Esophagus muscularis mucosa (tissue), 4 donors: Measurements from ENCODE around the gene SYNGR1. TPM values are rescaled to one million over a fixed set of nuclear protein-coding genes. Genes with fewer than 3 reads are reported as not detected.

ENCODE experiments used
- DNase-seq: peaks from one replicate; pipeline ENCODE4 v3.0.0-alpha.2; 2017; ENCODE audit errors: extremely low spot score
- H3K27ac ChIP-seq, 4 donors: fragments of 200-600 bp; sonication (generic); replicated peaks in 1 of 4; 1 replicate in 3 of 4; 2 replicates in 1 of 4; pipeline ENCODE4 v1.5.1; 2016 to 2019; ENCODE audit warnings: mild to moderate bottlenecking in 1 of 4
- H3K27me3 ChIP-seq, 4 donors: fragments of 200-600 bp; sonication (generic); one replicate each; pipeline versions ENCODE4 v1.5.1 to v1.6.0; 2016 to 2019
- H3K36me3 ChIP-seq, 4 donors: fragments of 200-600 bp; sonication (generic); one replicate each; pipeline ENCODE4 v1.5.1; 2016 to 2019
- H3K4me1 ChIP-seq, 4 donors: fragments of 200-600 bp; sonication (generic); one replicate each; pipeline ENCODE4 v1.5.1; 2016 to 2019
- H3K4me3 ChIP-seq, 4 donors: fragments of 200-600 bp; sonication (generic); 1 replicate in 2 of 4; 2 replicates in 2 of 4; pipeline ENCODE4 v1.5.1; 2016 to 2019; ENCODE audit warnings: mild to moderate bottlenecking in 4 of 4, moderate library complexity in 1 of 4
- H3K9me3 ChIP-seq, 4 donors: fragments of 200-600 bp; sonication (generic); 1 replicate in 3 of 4; 2 replicates in 1 of 4; pipeline ENCODE4 v1.5.1; 2016 to 2019
- EP300 ChIP-seq: sonication (generic); formaldehyde crosslinking; IDR thresholded peaks from one replicate; pipeline ENCODE4 v1.6.1; 2017; ENCODE audit warnings: antibody characterized with exemption
- POLR2A ChIP-seq: fragments of 450-650 bp; IDR thresholded peaks from one replicate; pipeline ENCODE4 v1.6.1; 2017; ENCODE audit warnings: antibody characterized with exemption, moderate library complexity, mild to moderate bottlenecking, low read depth
- POLR2AphosphoS5 ChIP-seq, 2 donors: sonication (generic); formaldehyde crosslinking; IDR thresholded peaks; one replicate each; pipeline ENCODE4 v1.6.1; 2017; ENCODE audit warnings: antibody characterized with exemption in 2 of 2
- WGBS: methylation state at CpG from one replicate; pipeline ENCODE4 v1.1.5; 2018; 5-methylcytosine and 5-hydroxymethylcytosine counted together
- intact Hi-C: fragments of 100-400 bp; cut with DNase I; formaldehyde crosslinking; loops from one replicate; pipeline ENCODE4 v1.15.1; 2023
- total RNA-seq, 4 donors: library from RNA; depleted of rRNA; stranded (reverse); fragments of >200 nt; gene quantifications; one replicate each; pipeline versions ENCODE4 v1.1.0 to v1.2.1, GENCODE V29; 2016
- TF ChIP-seq, protein P1 (sequence below), 3 experiments: fragments of 200-600 bp in 2 of 3; fragments of 450-650 bp in 1 of 3; sonication (generic) in 2 of 3; IDR thresholded peaks; one replicate each; pipeline ENCODE4 v1.5.1; 2017 to 2019; ENCODE audit warnings: antibody characterized with exemption in 3 of 3, mild to moderate bottlenecking in 2 of 3, moderate library complexity in 1 of 3

The SYNGR1 gene
- total RNA-seq, 4 donors from 2014 or later: 14.4 to 29.4 (median 24.0) TPM

DNA sequence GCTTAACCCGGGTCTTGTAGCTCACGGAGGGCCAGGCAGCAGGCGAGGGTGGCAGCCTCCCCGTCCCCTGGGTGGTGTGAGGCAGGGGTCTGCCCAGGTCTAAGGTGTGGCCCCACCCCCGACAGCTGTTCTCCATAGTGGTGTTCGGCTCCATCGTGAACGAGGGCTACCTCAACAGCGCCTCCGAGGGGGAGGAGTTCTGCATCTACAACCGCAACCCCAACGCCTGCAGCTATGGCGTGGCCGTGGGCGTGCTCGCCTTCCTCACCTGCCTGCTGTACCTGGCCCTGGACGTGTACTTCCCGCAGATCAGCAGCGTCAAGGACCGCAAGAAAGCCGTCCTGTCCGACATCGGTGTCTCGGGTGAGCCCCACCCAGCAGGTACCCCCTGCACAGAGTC, 24.4 kb downstream of the SYNGR1 start:
- Histone ChIP-seq H3K4me1 (no peaks in the 10 kb centered on the region), H3K4me3 (no peak overlapping the region), H3K9me3 (peaks cover 0 to 6% (median 0%) of the 10 kb centered on the region in 4 donors), H3K27ac (no peak overlapping the region), H3K27me3 (no peaks in the 10 kb centered on the region), H3K36me3 (peaks cover 11 to 49% (median 45%) of the 10 kb centered on the region in 4 donors)
- no peak for TF ChIP-seq POLR2A
- TF ChIP-seq EP300: no peak
- TF ChIP-seq POLR2AphosphoS5 (IDR thresholded peaks at IDR 0.05): no peak
- TF ChIP-seq, protein P1, sequence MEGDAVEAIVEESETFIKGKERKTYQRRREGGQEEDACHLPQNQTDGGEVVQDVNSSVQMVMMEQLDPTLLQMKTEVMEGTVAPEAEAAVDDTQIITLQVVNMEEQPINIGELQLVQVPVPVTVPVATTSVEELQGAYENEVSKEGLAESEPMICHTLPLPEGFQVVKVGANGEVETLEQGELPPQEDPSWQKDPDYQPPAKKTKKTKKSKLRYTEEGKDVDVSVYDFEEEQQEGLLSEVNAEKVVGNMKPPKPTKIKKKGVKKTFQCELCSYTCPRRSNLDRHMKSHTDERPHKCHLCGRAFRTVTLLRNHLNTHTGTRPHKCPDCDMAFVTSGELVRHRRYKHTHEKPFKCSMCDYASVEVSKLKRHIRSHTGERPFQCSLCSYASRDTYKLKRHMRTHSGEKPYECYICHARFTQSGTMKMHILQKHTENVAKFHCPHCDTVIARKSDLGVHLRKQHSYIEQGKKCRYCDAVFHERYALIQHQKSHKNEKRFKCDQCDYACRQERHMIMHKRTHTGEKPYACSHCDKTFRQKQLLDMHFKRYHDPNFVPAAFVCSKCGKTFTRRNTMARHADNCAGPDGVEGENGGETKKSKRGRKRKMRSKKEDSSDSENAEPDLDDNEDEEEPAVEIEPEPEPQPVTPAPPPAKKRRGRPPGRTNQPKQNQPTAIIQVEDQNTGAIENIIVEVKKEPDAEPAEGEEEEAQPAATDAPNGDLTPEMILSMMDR (IDR thresholded peaks at IDR 0.05): no peak
- WGBS: 92% methylated on average over 5 of the region's 24 CpGs
- intact Hi-C loops: no loop called here
- DNase-seq: no peak

DNA sequence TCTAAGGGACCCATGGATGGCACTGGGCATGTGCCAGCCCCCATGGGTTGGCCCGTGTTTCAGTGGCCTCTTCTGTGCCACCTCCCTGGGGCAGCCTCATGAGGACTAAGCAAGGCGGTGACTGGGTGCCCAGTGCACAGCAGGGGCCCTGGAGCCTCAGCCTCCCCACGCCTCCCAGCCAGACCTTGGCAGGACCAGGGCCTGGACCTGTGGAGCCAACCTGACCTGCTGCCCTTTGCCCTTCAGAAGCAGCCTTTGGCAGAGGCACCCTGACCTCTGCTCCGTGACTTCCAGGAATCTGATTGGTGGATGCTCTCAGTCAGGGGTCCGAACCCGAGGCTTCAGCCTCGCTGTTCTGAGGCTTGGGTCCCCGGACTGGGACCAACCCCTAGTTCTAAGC, 25.0 kb downstream of the SYNGR1 start:
- WGBS: no CpG with 5 or more reads among the region's 8 CpGs
- intact Hi-C loops: no loop called here
- no peaks in the 10 kb centered on the region for H3K4me1 ChIP-seq
- peaks cover 0 to 6% (median 0%) of the 10 kb centered on the region in 4 donors for H3K9me3 ChIP-seq
- no peak overlapping the region for H3K4me3 ChIP-seq
- no peak overlapping the region for H3K27ac ChIP-seq
- peaks cover 11 to 49% (median 45%) of the 10 kb centered on the region in 4 donors for H3K36me3 ChIP-seq
- H3K27me3 ChIP-seq: no peaks in the 10 kb centered on the region
- TF ChIP-seq EP300 (no peak), POLR2AphosphoS5 (IDR thresholded peaks at IDR 0.05) (no peak), POLR2A (no peak)
- TF ChIP-seq, protein P1 (IDR thresholded peaks at IDR 0.05): no peak
- DNase-seq: no peak

DNA sequence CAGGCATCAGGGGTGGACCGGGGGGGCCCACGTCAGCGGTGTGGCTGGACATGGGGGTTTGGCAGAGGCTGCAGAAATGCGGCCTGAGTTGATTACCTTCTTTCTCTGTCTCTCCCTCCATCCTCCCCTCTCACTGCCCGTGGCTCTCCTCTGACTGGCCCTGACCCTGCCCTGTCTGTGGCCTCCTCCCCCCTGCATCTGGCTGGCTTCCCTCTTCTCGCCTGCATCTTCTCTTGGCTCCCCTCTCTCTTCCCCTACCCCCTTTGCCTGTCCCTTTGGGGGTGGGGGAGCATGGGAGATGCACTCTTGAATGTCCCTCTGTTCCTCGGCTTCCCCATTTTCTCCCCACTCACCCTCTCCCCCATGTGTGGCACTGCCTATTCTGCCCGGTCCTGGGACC, 25.9 kb downstream of the SYNGR1 start:
- Histone ChIP-seq H3K36me3 (peaks cover 11 to 49% (median 45%) of the 10 kb centered on the region in 4 donors), H3K9me3 (peaks cover 0 to 6% (median 0%) of the 10 kb centered on the region in 4 donors)

DNA sequence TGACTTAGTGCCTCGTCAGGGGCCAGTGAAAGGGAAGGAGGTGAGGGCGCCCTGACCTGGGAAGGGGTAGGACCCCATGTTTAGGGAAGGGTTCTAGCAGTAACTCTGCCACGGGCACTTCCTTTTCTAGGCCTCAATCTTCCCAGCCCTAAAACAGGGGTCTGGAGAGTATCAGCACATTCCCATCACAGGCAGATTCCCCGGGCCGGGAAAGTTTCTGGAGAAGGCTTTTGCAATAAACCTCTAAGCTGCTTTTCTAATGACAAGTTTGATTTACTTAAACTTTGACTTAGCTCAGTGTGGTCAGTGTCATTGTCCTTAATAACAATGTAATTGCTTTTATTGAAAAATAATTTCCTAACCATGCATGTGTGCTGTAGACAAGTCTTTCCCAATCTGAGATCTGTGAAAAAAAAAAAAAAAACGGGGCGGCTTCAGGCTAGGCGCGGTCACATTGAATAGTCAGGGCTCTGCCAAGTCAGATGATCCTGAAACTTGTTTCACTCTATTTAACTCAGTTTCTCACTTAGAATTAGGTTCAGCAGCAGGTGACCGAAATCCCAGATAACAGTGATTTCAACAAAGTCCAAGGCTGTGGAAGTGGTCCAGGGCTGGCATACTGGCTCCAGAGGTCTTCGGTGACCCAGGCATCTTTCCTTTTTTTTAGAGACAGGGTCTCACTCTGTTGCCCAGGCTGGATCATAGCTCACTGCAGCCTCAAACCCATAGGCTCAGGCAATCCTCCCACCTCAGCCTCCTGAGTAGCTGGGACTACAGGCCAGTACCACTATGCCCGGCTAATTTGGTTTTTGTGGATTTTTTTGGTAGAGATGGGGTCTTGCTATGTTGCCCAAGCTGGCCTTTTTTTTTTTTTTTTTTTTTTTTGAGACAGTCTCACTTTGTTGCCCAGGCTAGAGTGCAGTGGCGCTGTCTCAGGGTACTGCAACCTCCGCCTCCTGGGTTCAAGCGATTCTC, 30.3 kb downstream of the SYNGR1 start:
- Histone ChIP-seq H3K27ac (no peak overlapping the region), H3K4me1 (peaks cover 0 to 7% (median 2%) of the 10 kb centered on the region in 4 donors), H3K27me3 (peaks cover 0 to 6% (median 0%) of the 10 kb centered on the region in 4 donors), H3K4me3 (no peak overlapping the region), H3K36me3 (peaks cover 19 to 53% (median 44%) of the 10 kb centered on the region in 4 donors), H3K9me3 (no peaks in the 10 kb centered on the region)
- WGBS: 91% methylated on average over 15 of the region's 15 CpGs
- no peak for DNase-seq
- intact Hi-C loops: no loop called here
- TF ChIP-seq POLR2AphosphoS5 (IDR thresholded peaks at IDR 0.05) (no peak), POLR2A (no peak), EP300 (no peak)
- TF ChIP-seq, protein P1 (IDR thresholded peaks at IDR 0.05): no peak

More for the DNA sequence above, 25.9 kb downstream of the SYNGR1 start:
- Histone ChIP-seq H3K27ac (no peak overlapping the region), H3K27me3 (no peaks in the 10 kb centered on the region), H3K4me3 (no peak overlapping the region), H3K4me1 (no peaks in the 10 kb centered on the region)
- no peak for DNase-seq
- TF ChIP-seq POLR2A (no peak), EP300 (no peak), POLR2AphosphoS5 (IDR thresholded peaks at IDR 0.05) (no peak)
- TF ChIP-seq, protein P1 (IDR thresholded peaks at IDR 0.05): no peak
- intact Hi-C loops: no loop called here
- WGBS: 78% methylated on average over 5 of the region's 8 CpGs
